Liver (tissue), 9 donors: ENCODE results near the gene ZNF580. TPM values are rescaled to one million over a fixed set of nuclear protein-coding genes. Genes with fewer than 3 reads are reported as not detected.

Experiments used
- DNase-seq: peaks from one replicate; pipeline ENCODE4 v3.0.0-alpha.2; 2017; ENCODE audit warnings: low spot score
- H3K27ac ChIP-seq, 2 donors: one replicate each; pipeline ENCODE4 v1.7.0; 2013; ENCODE audit warnings: inconsistent platforms in 2 of 2, low read length in 2 of 2, control low read depth in 1 of 2, low read depth in 1 of 2, mild to moderate bottlenecking in 1 of 2
- H3K27me3 ChIP-seq, 4 donors: one replicate each; pipeline versions ENCODE4 v1.6.1 to v1.7.0; 2013; ENCODE audit warnings: low read length in 3 of 4, inconsistent platforms in 1 of 4, mild to moderate bottlenecking in 1 of 4, moderate library complexity in 1 of 4; ENCODE audit not compliant: control insufficient read depth in 4 of 4, insufficient read depth in 4 of 4
- H3K36me3 ChIP-seq, 4 donors: one replicate each; pipeline versions ENCODE4 v1.6.1 to v1.7.0; 2013; ENCODE audit warnings: low read length in 3 of 4, mild to moderate bottlenecking in 3 of 4, low read depth in 1 of 4, moderate library complexity in 1 of 4; ENCODE audit not compliant: control insufficient read depth in 4 of 4, insufficient read depth in 3 of 4
- H3K4me1 ChIP-seq, 4 donors: one replicate each; pipeline versions ENCODE4 v1.6.1 to v1.7.0; 2013; ENCODE audit warnings: low read length in 3 of 4, mild to moderate bottlenecking in 3 of 4, moderate library complexity in 1 of 4; ENCODE audit not compliant: control insufficient read depth in 4 of 4, insufficient read depth in 4 of 4
- H3K4me3 ChIP-seq, 3 donors: one replicate each; pipeline versions ENCODE4 v1.6.1 to v1.7.0; 2013; ENCODE audit warnings: low read length in 3 of 3, control low read depth in 1 of 3, low read depth in 1 of 3, mild to moderate bottlenecking in 1 of 3
- H3K9ac ChIP-seq, 2 donors: one replicate each; pipeline ENCODE4 v1.7.0; 2013; ENCODE audit warnings: low read length in 2 of 2, mild to moderate bottlenecking in 2 of 2, moderate library complexity in 2 of 2, control low read depth in 1 of 2, low read depth in 1 of 2
- H3K9me3 ChIP-seq, 4 donors: one replicate each; pipeline versions ENCODE4 v1.6.1 to v1.7.0; 2013; ENCODE audit warnings: low read length in 3 of 4; ENCODE audit not compliant: control insufficient read depth in 4 of 4
- ATF3 ChIP-seq: IDR thresholded peaks from 2 replicates; pipeline ENCODE4 v1.6.1; 2016; ENCODE audit warnings: antibody characterized with exemption
- CTCF ChIP-seq: fragments of 150-350 bp; IDR thresholded peaks from 2 replicates; pipeline ENCODE4 v1.5.1; 2017; ENCODE audit warnings: improper control_type of control experiment, low read depth, low read length; ENCODE audit not compliant: missing input control
- FOXA1 ChIP-seq: IDR thresholded peaks from 2 replicates; pipeline ENCODE4 v1.6.1; 2016; ENCODE audit warnings: antibody characterized with exemption
- FOXA2 ChIP-seq: IDR thresholded peaks from 2 replicates; pipeline ENCODE4 v1.6.1; 2016; ENCODE audit warnings: antibody characterized with exemption
- GABPA ChIP-seq, 2 donors: IDR thresholded peaks in 1 of 2; conservative IDR thresholded peaks in 1 of 2; 2 replicates each; pipeline ENCODE4 v1.6.1; 2016; ENCODE audit warnings: antibody characterized with exemption in 2 of 2, mild to moderate bottlenecking in 1 of 2, moderate library complexity in 1 of 2
- HNF4A ChIP-seq, 2 donors: conservative IDR thresholded peaks; 2 replicates each; pipeline ENCODE4 v1.6.1; 2016; ENCODE audit warnings: antibody characterized with exemption in 2 of 2, mild to moderate bottlenecking in 2 of 2
- HNF4G ChIP-seq: IDR thresholded peaks from 2 replicates; pipeline ENCODE4 v1.6.1; 2016; ENCODE audit warnings: antibody characterized with exemption
- MAX ChIP-seq: IDR thresholded peaks from 2 replicates; pipeline ENCODE4 v1.6.1; 2016; ENCODE audit warnings: antibody characterized with exemption
- NR2F2 ChIP-seq: IDR thresholded peaks from 2 replicates; pipeline ENCODE4 v1.6.1; 2016; ENCODE audit warnings: antibody characterized with exemption
- RAD21 ChIP-seq, 2 donors: IDR thresholded peaks; 2 replicates each; pipeline ENCODE4 v1.6.1; 2016; ENCODE audit warnings: antibody characterized with exemption in 2 of 2, mild to moderate bottlenecking in 2 of 2
- RXRA ChIP-seq, 2 donors: IDR thresholded peaks; 2 replicates each; pipeline ENCODE4 v1.6.1; 2017 to 2018; ENCODE audit warnings: antibody characterized with exemption in 2 of 2, mild to moderate bottlenecking in 1 of 2
- SP1 ChIP-seq: IDR thresholded peaks from 2 replicates; pipeline ENCODE4 v1.6.1; 2018; ENCODE audit warnings: antibody characterized with exemption, mild to moderate bottlenecking
- TAF1 ChIP-seq: conservative IDR thresholded peaks from 2 replicates; pipeline ENCODE4 v1.6.1; 2016; ENCODE audit warnings: antibody characterized with exemption, mild to moderate bottlenecking
- YY1 ChIP-seq: IDR thresholded peaks from 2 replicates; pipeline ENCODE4 v1.6.1; 2016; ENCODE audit warnings: antibody characterized with exemption, mild to moderate bottlenecking
- WGBS: extraction: QIAGEN DNeasy Blood & Tissue Kit; methylation state at CpG from one replicate; pipeline ENCODE4 v1.1.7; 2013; 5-methylcytosine and 5-hydroxymethylcytosine counted together
- polyA plus RNA-seq, 2 donors: library from polyadenylated mRNA; stranded (reverse) in 1 of 2; unstranded in 1 of 2; fragments of 200-250 nt in 1 of 2; fragments of >200 nt in 1 of 2; fragmentation: Nextera tagmentation in 1 of 2; extraction: Ambion mirVana in 1 of 2; gene quantifications; one replicate each; pipeline versions ENCODE4 v1.2.1 to v1.2.3, GENCODE V29; 2013 to 2015
- total RNA-seq, 2 donors: library from RNA; depleted of rRNA; stranded (reverse); fragments of >200 nt; gene quantifications; one replicate each; pipeline ENCODE4 v1.2.3, GENCODE V29; 2014
- TF ChIP-seq, protein P1 (sequence below): IDR thresholded peaks from 2 replicates; pipeline ENCODE4 v1.6.1; 2016; ENCODE audit warnings: antibody characterized with exemption, mild to moderate bottlenecking
- donor health status: healthy.
- donor health status: healthy.
- donor health status: healthy.
- donor health status: healthy.
- donor health status: healthy.

ZNF580 gene
- total and polyA plus RNA-seq, 4 donors = 2.6 to 5.2 (median 5.1) TPM

GRCh38 chr19:55621673-55622231 lies 19.1 kb upstream of the ZNF580 start:
- no peak for TF ChIP-seq MAX
- no peak overlapping the region for H3K9ac ChIP-seq
- WGBS = 96% methylated on average over 55 of the region's 55 CpGs
- H3K36me3 ChIP-seq = peaks cover 0 to 6% (median 4%) of the 10 kb centered on the region in 4 donors
- DNase-seq = no peak
- no peak overlapping the region for H3K27ac ChIP-seq
- H3K4me3 ChIP-seq = no peak overlapping the region
- no peaks in the 10 kb centered on the region for H3K27me3 ChIP-seq
- H3K9me3 ChIP-seq = no peaks in the 10 kb centered on the region
- peaks cover 0 to 12% (median 7%) of the 10 kb centered on the region in 4 donors for H3K4me1 ChIP-seq

DNA sequence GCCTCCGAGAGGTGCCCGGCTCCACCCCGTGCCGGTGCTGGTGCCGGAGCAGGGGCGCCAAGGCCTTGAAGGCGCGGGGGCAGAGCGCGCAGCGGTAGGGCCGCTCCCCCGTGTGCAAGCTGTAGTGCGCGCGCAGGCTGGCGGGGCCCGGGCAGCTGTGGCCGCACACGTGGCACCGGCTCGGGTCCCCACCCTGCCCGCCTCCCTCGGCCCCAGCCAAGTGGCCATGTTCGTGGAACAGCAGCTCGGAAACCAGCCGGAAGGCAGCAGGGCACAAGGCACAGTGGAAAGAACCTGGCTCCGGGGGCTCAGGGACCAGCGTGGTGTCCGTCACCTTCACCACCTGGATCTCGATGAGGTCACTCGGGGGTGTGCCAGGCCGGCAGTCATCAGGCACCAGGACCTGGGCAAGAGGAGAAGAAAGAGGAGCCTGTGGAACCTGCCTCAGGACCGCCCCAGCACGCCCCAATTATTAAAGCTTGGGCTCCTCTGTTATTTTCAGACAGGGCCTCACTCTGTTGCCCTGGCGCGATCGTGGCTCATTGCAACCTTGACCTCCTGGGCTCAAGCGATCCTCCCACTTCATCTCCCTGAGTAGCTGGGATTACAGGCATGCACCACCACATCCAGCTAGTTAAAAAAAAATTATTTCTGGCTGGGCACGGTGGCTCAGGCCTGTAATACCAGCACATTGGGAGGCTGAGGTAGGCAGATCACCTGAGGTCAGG lies 18.4 kb upstream of the ZNF580 start:
- H3K9me3 ChIP-seq = no peaks in the 10 kb centered on the region
- peaks cover 0 to 12% (median 7%) of the 10 kb centered on the region in 4 donors for H3K4me1 ChIP-seq
- H3K4me3 ChIP-seq = no peak overlapping the region
- H3K27me3 ChIP-seq = no peaks in the 10 kb centered on the region
- 93% methylated on average over 40 of the region's 40 CpGs for WGBS
- no peak overlapping the region for H3K27ac ChIP-seq
- H3K9ac ChIP-seq = no peak overlapping the region
- TF ChIP-seq NR2F2 (no peak), HNF4G (no peak), CTCF (no peak), ATF3 (no peak), FOXA2 (no peak), RAD21 (IDR thresholded peaks at IDR 0.05) (no peak), FOXA1 (no peak), HNF4A (conservative IDR thresholded peaks at IDR 0.05) (no peak), RXRA (IDR thresholded peaks at IDR 0.05) (no peak), GABPA (IDR thresholded peaks at IDR 0.05 in 1 of 2, conservative IDR thresholded peaks at IDR 0.05 in 1 of 2) (no peak), TAF1 (no peak), YY1 (no peak), SP1 (no peak)
- TF ChIP-seq, protein P1, sequence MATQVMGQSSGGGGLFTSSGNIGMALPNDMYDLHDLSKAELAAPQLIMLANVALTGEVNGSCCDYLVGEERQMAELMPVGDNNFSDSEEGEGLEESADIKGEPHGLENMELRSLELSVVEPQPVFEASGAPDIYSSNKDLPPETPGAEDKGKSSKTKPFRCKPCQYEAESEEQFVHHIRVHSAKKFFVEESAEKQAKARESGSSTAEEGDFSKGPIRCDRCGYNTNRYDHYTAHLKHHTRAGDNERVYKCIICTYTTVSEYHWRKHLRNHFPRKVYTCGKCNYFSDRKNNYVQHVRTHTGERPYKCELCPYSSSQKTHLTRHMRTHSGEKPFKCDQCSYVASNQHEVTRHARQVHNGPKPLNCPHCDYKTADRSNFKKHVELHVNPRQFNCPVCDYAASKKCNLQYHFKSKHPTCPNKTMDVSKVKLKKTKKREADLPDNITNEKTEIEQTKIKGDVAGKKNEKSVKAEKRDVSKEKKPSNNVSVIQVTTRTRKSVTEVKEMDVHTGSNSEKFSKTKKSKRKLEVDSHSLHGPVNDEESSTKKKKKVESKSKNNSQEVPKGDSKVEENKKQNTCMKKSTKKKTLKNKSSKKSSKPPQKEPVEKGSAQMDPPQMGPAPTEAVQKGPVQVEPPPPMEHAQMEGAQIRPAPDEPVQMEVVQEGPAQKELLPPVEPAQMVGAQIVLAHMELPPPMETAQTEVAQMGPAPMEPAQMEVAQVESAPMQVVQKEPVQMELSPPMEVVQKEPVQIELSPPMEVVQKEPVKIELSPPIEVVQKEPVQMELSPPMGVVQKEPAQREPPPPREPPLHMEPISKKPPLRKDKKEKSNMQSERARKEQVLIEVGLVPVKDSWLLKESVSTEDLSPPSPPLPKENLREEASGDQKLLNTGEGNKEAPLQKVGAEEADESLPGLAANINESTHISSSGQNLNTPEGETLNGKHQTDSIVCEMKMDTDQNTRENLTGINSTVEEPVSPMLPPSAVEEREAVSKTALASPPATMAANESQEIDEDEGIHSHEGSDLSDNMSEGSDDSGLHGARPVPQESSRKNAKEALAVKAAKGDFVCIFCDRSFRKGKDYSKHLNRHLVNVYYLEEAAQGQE = no peak
- DNase-seq = no peak
- peaks cover 0 to 4% (median 3%) of the 10 kb centered on the region in 4 donors for H3K36me3 ChIP-seq
